Measurements from ENCODE around the gene CAPSL.
"Not testable (repeated sequence)": the region's sequence is repeated elsewhere in the genome, so short reads cannot be mapped to it uniquely, and the experiment has no call there.

The CAPSL gene

GRCh38 chr5:35856765-35857351, 81.6 kb downstream of the CAPSL start, which contains the start of gene IL7R:
IL7R (plus strand) TSS chr5:35856891; CDS start chr5:35856978, 87 bp downstream.
- H3K36me3 ChIP-seq = no peaks in the 10 kb centered on the region
- no peak within 1 kb of the TSS for H3K27ac ChIP-seq
- H3K9me3 ChIP-seq (ENCODE audit: severe bottlenecking) = no peaks in the 10 kb centered on the region
- TF ChIP-seq, protein P1, sequence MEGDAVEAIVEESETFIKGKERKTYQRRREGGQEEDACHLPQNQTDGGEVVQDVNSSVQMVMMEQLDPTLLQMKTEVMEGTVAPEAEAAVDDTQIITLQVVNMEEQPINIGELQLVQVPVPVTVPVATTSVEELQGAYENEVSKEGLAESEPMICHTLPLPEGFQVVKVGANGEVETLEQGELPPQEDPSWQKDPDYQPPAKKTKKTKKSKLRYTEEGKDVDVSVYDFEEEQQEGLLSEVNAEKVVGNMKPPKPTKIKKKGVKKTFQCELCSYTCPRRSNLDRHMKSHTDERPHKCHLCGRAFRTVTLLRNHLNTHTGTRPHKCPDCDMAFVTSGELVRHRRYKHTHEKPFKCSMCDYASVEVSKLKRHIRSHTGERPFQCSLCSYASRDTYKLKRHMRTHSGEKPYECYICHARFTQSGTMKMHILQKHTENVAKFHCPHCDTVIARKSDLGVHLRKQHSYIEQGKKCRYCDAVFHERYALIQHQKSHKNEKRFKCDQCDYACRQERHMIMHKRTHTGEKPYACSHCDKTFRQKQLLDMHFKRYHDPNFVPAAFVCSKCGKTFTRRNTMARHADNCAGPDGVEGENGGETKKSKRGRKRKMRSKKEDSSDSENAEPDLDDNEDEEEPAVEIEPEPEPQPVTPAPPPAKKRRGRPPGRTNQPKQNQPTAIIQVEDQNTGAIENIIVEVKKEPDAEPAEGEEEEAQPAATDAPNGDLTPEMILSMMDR (IDR thresholded peaks at IDR 0.05; ENCODE audit: low read depth, low read length) = no peak
- peaks cover 83% of the 10 kb centered on the region for H3K27me3 ChIP-seq (ENCODE audit: insufficient read depth, low read depth, severe bottlenecking)
- no peak within 1 kb of the TSS for H3K4me3 ChIP-seq (ENCODE audit: low read depth, low read length)
- no peak for DNase-seq

DNA sequence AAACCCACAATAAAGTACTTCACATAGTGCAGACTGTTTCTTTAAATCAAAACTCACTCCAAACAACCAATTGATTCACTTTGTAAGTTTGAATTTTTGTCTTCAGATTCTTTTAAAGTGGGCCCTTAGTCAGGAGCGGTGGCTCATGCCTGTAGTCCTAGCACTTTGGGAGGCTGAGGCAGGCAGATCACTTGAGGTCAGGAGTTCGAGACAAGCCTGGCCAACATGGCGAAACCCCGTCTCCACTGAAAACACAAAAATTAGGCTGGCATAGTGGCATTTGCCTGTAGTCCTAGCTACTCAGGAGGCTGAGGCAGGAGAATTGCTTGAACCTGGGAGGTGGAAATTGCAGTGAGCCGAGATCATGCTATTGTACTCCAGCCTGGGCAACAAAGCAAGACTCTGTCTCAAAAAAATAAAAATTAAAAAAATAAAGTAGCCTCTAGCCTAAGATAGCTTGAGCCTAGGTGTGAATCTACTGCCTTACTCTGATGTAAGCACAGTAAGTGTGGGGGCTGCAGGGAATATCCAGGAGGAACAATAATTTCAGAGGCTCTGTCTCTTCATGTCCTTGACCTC, 82.1 kb downstream of the CAPSL start:
- not testable (repeated sequence) for H3K36me3 ChIP-seq; H3K27ac ChIP-seq; DNase-seq; H3K4me3 ChIP-seq (ENCODE audit: low read depth, low read length); H3K9me3 ChIP-seq (ENCODE audit: severe bottlenecking)
- peaks cover 77% of the 10 kb centered on the region for H3K27me3 ChIP-seq (ENCODE audit: insufficient read depth, low read depth, severe bottlenecking)

GRCh38 chr5:35855187-35855586, 83.2 kb downstream of the CAPSL start:
- no peak overlapping the region for H3K4me3 ChIP-seq (ENCODE audit: low read depth, low read length)
- H3K27ac ChIP-seq = no peak overlapping the region
- no peak for DNase-seq
- H3K27me3 ChIP-seq (ENCODE audit: insufficient read depth, low read depth, severe bottlenecking) = peaks cover 73% of the 10 kb centered on the region
- TF ChIP-seq, protein P1 (IDR thresholded peaks at IDR 0.05; ENCODE audit: low read depth, low read length) = no peak
- no peaks in the 10 kb centered on the region for H3K36me3 ChIP-seq
- H3K9me3 ChIP-seq (ENCODE audit: severe bottlenecking) = no peaks in the 10 kb centered on the region
